ENCODE data around the gene MEGF6. TPM values are rescaled to one million over a fixed set of nuclear protein-coding genes. Genes with fewer than 3 reads are reported as not detected.

Gene MEGF6
- total RNA-seq, 4 donors from 2014 or later: 66.7 to 120 (median 74.5) TPM

DNA sequence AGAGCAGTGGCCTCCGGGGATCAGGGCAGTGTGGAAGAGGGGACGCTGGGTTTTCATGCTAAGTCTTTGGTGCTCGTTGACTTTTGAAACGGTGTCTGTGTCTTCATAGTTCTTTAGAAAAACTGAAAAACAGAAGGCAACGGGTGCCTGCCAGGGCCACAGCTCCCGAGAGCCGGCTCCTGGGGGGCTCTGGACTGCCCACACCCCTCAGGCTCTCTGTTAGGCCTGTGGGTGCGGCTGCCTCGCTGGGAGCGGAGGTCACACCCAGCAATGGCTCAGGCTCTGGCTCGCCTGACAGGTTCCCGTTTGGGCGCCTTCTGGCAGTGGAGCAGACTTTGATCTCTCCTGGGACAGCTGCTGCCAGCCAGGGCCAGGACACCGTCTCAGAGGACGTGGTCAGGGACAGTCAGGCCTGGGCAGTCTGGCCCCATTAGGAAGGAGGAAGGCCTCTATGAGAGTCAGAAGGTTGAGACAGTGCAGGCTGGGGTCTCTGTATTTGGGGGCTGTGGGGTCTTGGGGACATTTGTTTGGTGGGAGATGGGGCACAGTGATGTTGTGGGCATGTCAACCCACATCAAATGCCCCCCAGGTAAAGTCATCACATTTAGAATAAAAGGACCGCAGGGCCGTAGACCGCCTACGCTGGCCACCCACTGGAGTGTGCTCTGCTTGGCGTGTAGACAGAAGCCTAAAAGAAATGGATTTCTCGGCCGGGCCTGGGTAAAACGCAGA lies 151.2 kb downstream of the MEGF6 start:
- Histone ChIP-seq H3K4me3 (no peak overlapping the region), H3K9me3 (no peaks in the 10 kb centered on the region), H3K4me1 (peaks cover 71% of the 10 kb centered on the region), H3K36me3 (no peaks in the 10 kb centered on the region), H3K27ac (peak overlapping the region; percentile 46), H3K27me3 (no peaks in the 10 kb centered on the region)
- TF ChIP-seq, protein P1, sequence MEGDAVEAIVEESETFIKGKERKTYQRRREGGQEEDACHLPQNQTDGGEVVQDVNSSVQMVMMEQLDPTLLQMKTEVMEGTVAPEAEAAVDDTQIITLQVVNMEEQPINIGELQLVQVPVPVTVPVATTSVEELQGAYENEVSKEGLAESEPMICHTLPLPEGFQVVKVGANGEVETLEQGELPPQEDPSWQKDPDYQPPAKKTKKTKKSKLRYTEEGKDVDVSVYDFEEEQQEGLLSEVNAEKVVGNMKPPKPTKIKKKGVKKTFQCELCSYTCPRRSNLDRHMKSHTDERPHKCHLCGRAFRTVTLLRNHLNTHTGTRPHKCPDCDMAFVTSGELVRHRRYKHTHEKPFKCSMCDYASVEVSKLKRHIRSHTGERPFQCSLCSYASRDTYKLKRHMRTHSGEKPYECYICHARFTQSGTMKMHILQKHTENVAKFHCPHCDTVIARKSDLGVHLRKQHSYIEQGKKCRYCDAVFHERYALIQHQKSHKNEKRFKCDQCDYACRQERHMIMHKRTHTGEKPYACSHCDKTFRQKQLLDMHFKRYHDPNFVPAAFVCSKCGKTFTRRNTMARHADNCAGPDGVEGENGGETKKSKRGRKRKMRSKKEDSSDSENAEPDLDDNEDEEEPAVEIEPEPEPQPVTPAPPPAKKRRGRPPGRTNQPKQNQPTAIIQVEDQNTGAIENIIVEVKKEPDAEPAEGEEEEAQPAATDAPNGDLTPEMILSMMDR (IDR thresholded peaks at IDR 0.05): no peak
- TF ChIP-seq POLR2A (IDR thresholded peaks at IDR 0.05) (no peak), POLR2AphosphoS5 (IDR thresholded peaks at IDR 0.05) (no peak), EP300 (IDR thresholded peaks at IDR 0.05) (no peak)
- no peak for DNase-seq (ENCODE audit: low spot score in 2 of 2)
- WGBS: 37% methylated on average over 11 of the region's 23 CpGs

DNA sequence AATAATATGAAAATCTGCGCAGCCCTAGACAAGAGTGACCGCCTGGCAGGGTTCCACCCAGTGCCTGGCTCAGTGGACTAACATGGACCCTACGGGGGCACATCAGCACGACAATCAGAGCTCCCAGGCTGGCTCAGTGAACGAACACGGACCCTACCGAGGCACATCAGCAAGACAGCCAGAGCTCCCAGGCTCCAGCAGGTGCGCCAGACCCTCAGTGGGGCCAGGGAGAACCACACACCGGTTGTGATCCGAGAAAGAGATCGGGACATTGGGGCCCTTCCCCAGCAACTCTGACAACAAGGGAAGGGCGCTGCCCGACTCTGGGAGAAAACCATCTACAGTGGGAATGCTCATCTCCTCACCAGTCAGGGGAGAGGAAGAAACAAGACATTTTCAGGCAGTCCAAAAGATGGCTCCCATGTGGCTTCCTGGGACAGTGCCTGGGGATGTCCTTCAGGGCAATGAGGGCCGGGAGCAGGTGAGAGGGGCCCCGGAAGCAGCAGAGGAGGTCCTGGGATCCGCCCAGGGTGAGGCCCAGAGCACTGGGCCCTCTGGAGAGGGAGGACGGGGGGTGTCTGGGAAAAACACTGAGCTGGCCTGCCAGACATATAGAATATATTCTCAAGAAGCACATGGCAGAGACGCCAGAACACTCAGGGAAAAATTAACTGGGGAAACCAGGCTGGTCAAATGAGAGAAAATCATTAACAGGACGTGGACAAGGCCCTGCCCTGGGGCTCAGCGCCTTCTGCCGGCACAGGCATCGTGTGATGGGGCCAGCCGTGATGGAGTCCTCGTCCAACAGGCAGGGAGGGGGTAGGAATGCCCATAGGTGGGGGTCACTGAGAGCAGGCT lies 152.0 kb downstream of the MEGF6 start:
- Histone ChIP-seq H3K4me3 (no peak overlapping the region), H3K4me1 (peaks cover 71% of the 10 kb centered on the region), H3K36me3 (no peaks in the 10 kb centered on the region), H3K9me3 (no peaks in the 10 kb centered on the region), H3K27ac (peak overlapping the region; percentile 46), H3K27me3 (no peaks in the 10 kb centered on the region)
- no peak for TF ChIP-seq POLR2A (IDR thresholded peaks at IDR 0.05)
- no peak for TF ChIP-seq EP300 (IDR thresholded peaks at IDR 0.05)
- TF ChIP-seq, protein P1 (IDR thresholded peaks at IDR 0.05): no peak
- TF ChIP-seq POLR2AphosphoS5 (IDR thresholded peaks at IDR 0.05): no peak
- WGBS: 68% methylated on average over 20 of the region's 24 CpGs
- DNase-seq (ENCODE audit: low spot score in 2 of 2): no peak

DNA sequence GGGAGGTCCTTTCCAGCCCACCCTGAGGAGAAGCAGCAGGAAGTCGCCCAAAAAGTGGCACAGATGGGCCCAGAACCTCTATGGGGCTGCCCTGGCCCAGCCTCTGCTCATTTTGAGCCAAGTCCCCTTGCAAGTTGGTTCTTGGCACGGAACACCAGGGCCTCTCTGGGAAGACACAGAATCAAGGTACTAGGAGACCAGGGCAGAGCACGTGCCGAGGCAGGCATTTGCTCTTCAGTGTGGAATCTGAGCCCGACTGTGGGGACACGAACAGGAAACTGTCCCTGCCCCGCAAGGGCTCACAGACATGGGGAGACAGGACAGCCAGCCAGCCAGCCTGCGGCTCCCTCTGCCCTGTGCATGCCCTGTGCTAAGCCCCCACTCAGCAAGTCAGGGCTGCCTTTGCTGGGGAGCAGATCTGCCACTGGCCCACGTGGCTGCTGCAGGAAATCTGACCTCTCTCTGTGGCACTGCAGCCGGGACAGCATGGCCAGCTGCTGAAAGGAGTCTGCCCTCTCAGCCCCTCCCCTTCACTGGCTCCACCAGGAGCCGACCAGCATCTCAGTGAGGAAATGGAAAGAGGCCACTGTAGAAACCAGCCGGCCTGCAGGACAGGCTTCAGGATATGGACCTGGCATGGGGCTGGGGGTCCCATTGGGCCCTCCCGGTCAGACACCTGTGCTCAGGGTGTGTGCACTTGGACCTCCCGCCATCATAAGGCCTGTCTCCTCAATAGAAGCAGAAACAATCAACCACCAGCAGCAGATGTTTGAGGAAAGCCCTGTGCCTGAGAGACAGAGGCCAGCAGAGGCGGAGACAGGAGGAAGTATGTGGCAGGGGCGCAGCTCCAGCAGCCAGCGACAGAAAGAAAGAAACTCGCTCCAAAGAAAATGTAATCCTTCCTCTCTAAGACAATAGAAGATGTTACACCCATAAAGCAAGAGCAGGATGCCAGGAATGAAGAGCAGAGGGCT lies 153.1 kb downstream of the MEGF6 start:
- 26% methylated on average over 11 of the region's 18 CpGs for WGBS
- H3K36me3 ChIP-seq: no peaks in the 10 kb centered on the region
- no peak overlapping the region for H3K4me3 ChIP-seq
- no peak overlapping the region for H3K27ac ChIP-seq
- H3K4me1 ChIP-seq: peaks cover 75% of the 10 kb centered on the region
- TF ChIP-seq, protein P1 (IDR thresholded peaks at IDR 0.05): no peak
- no peak for TF ChIP-seq EP300 (IDR thresholded peaks at IDR 0.05)
- TF ChIP-seq POLR2AphosphoS5 (IDR thresholded peaks at IDR 0.05): no peak
- no peak for TF ChIP-seq POLR2A (IDR thresholded peaks at IDR 0.05)
- H3K9me3 ChIP-seq: no peaks in the 10 kb centered on the region
- peaks cover 6% of the 10 kb centered on the region for H3K27me3 ChIP-seq
- DNase-seq (ENCODE audit: low spot score in 2 of 2): no peak

DNA sequence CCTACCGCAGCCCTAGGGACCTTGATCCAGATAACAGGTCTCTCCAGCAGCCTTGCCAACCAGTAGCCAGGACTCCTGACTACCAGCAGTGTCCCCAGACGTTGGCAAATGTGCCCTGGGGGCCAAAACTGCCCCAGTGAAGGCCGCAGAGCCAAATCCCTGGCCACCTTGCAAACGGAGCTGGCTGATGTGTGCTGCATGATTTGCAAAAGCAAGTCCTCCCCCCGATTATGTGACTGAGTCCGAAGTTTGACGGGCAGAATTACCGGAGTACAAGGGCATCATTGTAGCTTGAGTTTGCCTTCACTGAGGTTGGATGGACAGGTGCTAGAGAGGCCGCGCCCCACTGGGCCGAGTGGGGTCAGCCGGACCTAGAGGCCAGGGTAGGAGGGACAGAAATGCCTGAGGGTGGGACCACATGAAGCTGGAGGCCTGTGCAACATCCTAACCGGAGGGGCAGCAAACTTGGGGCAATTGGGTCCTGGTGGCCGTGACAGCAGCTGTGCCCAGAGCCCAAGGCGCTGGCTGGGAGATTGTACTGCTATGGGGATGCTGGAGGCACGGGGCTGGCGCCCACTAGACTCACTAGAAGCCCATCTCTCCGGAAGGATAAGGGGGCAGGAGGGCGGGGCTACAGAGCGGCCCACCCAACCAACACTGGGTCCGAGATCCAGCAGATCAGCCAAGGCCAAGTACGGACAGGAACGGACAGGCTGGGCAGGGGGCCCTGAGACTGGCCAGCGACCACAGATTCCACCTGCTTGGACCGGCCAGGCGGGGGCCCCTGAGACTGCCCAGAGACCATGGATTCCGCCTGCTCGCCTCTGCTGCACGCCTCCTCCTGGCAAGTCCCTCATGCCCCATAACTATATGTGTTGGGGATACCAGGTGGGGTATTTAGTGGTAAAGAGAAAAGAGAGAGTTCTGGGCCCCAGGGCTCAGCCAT lies 154.1 kb downstream of the MEGF6 start:
- H3K4me1 ChIP-seq: peaks cover 70% of the 10 kb centered on the region
- WGBS: 85% methylated on average over 24 of the region's 29 CpGs
- H3K27me3 ChIP-seq: peaks cover 10% of the 10 kb centered on the region
- DNase-seq (ENCODE audit: low spot score in 2 of 2): no peak
- no peak for TF ChIP-seq POLR2AphosphoS5 (IDR thresholded peaks at IDR 0.05)
- TF ChIP-seq, protein P1 (IDR thresholded peaks at IDR 0.05): no peak
- no peak for TF ChIP-seq EP300 (IDR thresholded peaks at IDR 0.05)
- no peak for TF ChIP-seq POLR2A (IDR thresholded peaks at IDR 0.05)
- no peaks in the 10 kb centered on the region for H3K36me3 ChIP-seq
- no peaks in the 10 kb centered on the region for H3K9me3 ChIP-seq
- H3K27ac ChIP-seq: no peak overlapping the region
- no peak overlapping the region for H3K4me3 ChIP-seq

All from suprapubic skin (tissue), 4 donors.